PC-3 (cell line): ENCODE data around the gene SPIB. TPM values are rescaled to one million over a fixed set of nuclear protein-coding genes. Genes with fewer than 3 reads are reported as not detected.

Experiments used
- ATAC-seq: fragments of 200-7000 bp; cut with Tn5 transposase; 2 replicates; pipeline ENCODE4 v1.9.1; 2020; ENCODE audit warnings: mild to moderate bottlenecking, moderate library complexity
- BruUV-seq: library from RNA; stranded (reverse); fragments of 400-500 nt; replicated peaks from 2 replicates; lab custom pipeline; 2021; lab: Mats Ljungman, UMichigan
- CTCF ChIA-PET: fragments of 300-600 bp; sonication (Branson Sonifier 250); formaldehyde crosslinking; loops from one replicate; lab custom pipeline; 2022; ENCODE audit warnings: antibody characterized with exemption; lab: Charles Lee
- POLR2A ChIA-PET: fragments of 300-600 bp; sonication (Branson Sonifier 250); formaldehyde crosslinking; loops from one replicate; lab custom pipeline; 2022; ENCODE audit warnings: antibody characterized with exemption; ENCODE audit not compliant: unreplicated experiment; lab: Charles Lee
- DNase-seq: peaks from one replicate; pipeline ENCODE4 v3.0.0-alpha.2; 2015
- H2AFZ ChIP-seq: fragments of 300-600 bp; sonication (generic); 2 replicates; pipeline ENCODE4 v1.6.0; 2016; ENCODE audit warnings: antibody characterized with exemption, low read length
- H3F3A ChIP-seq: fragments of 300-600 bp; sonication (generic); one replicate; pipeline ENCODE4 v1.6.0; 2017; ENCODE audit warnings: antibody characterized with exemption, low read length, control low read depth, mild to moderate bottlenecking; ENCODE audit not compliant: unreplicated experiment
- H3K27ac ChIP-seq: fragments of 300-600 bp; sonication (generic); 2 replicates; pipeline ENCODE4 v1.5.1; 2016; ENCODE audit warnings: mild to moderate bottlenecking, low read length
- H3K27me3 ChIP-seq: fragments of 300-600 bp; sonication (generic); 2 replicates; pipeline ENCODE4 v1.6.1; 2016; ENCODE audit warnings: low read length, mixed read lengths
- H3K36me3 ChIP-seq: fragments of 300-600 bp; sonication (generic); 2 replicates; pipeline ENCODE4 v1.6.1; 2016; ENCODE audit warnings: low read depth, mixed run types, low read length, mixed read lengths
- H3K4me1 ChIP-seq: fragments of 300-600 bp; sonication (generic); 2 replicates; pipeline ENCODE4 v1.5.1; 2016; ENCODE audit warnings: low read length; ENCODE audit not compliant: insufficient read depth
- H3K4me2 ChIP-seq: fragments of 300-600 bp; sonication (generic); 2 replicates; pipeline ENCODE4 v1.6.0; 2016; ENCODE audit warnings: low read length
- H3K4me3 ChIP-seq: fragments of 300-600 bp; sonication (generic); 2 replicates; pipeline ENCODE4 v1.5.1; 2016; ENCODE audit warnings: mild to moderate bottlenecking, low read length, mixed read lengths
- H3K79me2 ChIP-seq: fragments of 300-600 bp; sonication (generic); 2 replicates; pipeline ENCODE4 v1.6.1; 2017; ENCODE audit warnings: low read length, mixed read lengths
- H3K9ac ChIP-seq: fragments of 300-600 bp; sonication (generic); 2 replicates; pipeline ENCODE4 v1.6.0; 2016; ENCODE audit warnings: mild to moderate bottlenecking, low read length
- H3K9me2 ChIP-seq: fragments of 300-600 bp; sonication (generic); replicated peaks from 2 replicates; pipeline ENCODE4 v1.6.1; 2016; ENCODE audit warnings: mixed run types, low read length, mixed read lengths
- H3K9me3 ChIP-seq: fragments of 300-600 bp; sonication (generic); 2 replicates; pipeline ENCODE4 v1.6.1; 2016; ENCODE audit warnings: low read length, mixed read lengths
- H4K20me1 ChIP-seq: fragments of 300-600 bp; sonication (generic); 2 replicates; pipeline ENCODE4 v1.6.1; 2016; ENCODE audit warnings: low read length, mixed read lengths
- EZH2 ChIP-seq: fragments of 300-600 bp; sonication (generic); IDR thresholded peaks from one replicate; pipeline ENCODE4 v1.6.1; 2017; ENCODE audit warnings: antibody characterized with exemption, mild to moderate bottlenecking, low read length; ENCODE audit not compliant: unreplicated experiment
- EZH2phosphoT487 ChIP-seq: fragments of 300-600 bp; sonication (generic); IDR thresholded peaks from 2 replicates; pipeline ENCODE4 v1.6.1; 2018; ENCODE audit warnings: mild to moderate bottlenecking, antibody characterized with exemption, low read length, borderline replicate concordance
- intact Hi-C: fragments of 100-400 bp; cut with micrococcal nuclease; formaldehyde crosslinking; loops from 2 replicates; pipeline ENCODE4 v1.9.0; 2023
- total RNA-seq: library from RNA; depleted of rRNA; stranded (reverse); fragments of >200 nt; gene quantifications from 2 replicates; pipeline ENCODE4 v1.2.3, GENCODE V29; 2014
- TF ChIP-seq, protein P1 (sequence below): fragments of 300-600 bp; sonication (generic); conservative IDR thresholded peaks from 2 replicates; pipeline ENCODE4 v1.5.1; 2017; ENCODE audit warnings: antibody characterized with exemption, low read depth, mild to moderate bottlenecking, low read length

Gene SPIB
- total RNA-seq, 1 experiment from 2014 or later, result not detected

DNA sequence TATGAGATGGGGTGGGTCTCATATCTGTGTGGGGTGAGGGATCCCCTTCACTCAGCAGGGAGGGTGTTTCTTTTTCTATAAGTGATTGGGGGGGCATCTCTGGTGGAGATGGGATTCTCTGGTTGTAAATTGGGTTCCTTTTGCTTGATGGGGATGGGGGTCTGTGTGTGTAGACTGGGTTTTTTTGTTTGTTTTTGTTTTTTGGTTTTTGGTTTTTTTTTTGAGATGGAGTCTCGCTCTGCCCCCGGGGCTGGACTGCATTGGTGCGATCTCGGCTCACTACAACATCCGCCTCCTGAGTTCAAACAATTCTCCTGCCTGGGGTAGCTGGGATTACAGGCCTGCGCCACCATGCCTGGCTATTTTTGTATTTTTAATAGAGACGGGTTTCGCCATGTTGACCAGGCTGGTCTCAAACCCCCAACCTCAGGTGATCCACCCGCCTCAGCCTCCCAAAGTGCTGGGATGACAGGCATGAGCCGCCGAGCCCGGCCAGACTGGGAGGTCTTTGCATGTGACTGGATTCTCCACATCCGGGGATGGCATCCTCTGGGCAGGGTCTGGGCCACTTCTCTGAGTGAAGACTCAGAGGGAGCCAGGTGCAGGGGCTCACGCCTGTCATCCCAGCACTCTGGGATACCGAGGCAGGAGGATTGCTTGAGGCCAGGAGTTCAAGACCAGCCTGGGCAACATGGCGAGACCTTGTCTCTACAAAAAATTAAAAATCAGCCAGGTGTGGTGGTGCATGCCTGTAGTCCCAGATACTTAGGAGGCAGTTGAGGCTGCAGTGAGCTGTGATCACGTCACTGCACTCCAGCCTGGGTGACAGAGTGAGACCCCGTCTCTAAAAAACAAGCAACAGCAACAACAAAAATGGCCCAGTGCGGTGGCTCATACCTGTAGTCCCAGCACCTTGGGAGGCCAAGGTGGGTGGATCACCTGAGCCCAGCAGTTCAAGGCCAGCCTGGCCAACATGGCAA is 14.8 kb downstream of the SPIB start:
- H3K27ac ChIP-seq, result no peak overlapping the region
- intact Hi-C loops, result no loop called here
- ATAC-seq (no peak), DNase-seq (no peak)
- no peaks in the 10 kb centered on the region for H3K9me3 ChIP-seq
- POLR2A ChIA-PET, result interaction anchor here (0.6 kb wide), 1 partner anchor 18 kb away, joined by 3 read pairs; no protein-coding TSS in a partner anchor
- no peaks in the 10 kb centered on the region for H3K4me1 ChIP-seq
- no peak overlapping the region for H2AFZ ChIP-seq
- H3K4me3 ChIP-seq, result no peak overlapping the region
- no TSS peak for BruUV-seq
- no peaks in the 10 kb centered on the region for H4K20me1 ChIP-seq
- no peaks in the 10 kb centered on the region for H3K79me2 ChIP-seq
- H3K27me3 ChIP-seq, result 0 out of 2 replicates have a peak, but pooled peaks cover 4% of the 10 kb centered on the region
- no peaks in the 10 kb centered on the region for H3F3A ChIP-seq
- H3K9me2 ChIP-seq, result no peaks in the 10 kb centered on the region
- CTCF ChIA-PET, result no interaction called here
- no peak overlapping the region for H3K4me2 ChIP-seq
- H3K36me3 ChIP-seq, result no peaks in the 10 kb centered on the region
- TF ChIP-seq EZH2 (no peak), EZH2phosphoT487 (no peak)
- TF ChIP-seq, protein P1, sequence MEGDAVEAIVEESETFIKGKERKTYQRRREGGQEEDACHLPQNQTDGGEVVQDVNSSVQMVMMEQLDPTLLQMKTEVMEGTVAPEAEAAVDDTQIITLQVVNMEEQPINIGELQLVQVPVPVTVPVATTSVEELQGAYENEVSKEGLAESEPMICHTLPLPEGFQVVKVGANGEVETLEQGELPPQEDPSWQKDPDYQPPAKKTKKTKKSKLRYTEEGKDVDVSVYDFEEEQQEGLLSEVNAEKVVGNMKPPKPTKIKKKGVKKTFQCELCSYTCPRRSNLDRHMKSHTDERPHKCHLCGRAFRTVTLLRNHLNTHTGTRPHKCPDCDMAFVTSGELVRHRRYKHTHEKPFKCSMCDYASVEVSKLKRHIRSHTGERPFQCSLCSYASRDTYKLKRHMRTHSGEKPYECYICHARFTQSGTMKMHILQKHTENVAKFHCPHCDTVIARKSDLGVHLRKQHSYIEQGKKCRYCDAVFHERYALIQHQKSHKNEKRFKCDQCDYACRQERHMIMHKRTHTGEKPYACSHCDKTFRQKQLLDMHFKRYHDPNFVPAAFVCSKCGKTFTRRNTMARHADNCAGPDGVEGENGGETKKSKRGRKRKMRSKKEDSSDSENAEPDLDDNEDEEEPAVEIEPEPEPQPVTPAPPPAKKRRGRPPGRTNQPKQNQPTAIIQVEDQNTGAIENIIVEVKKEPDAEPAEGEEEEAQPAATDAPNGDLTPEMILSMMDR, result no peak
- H3K9ac ChIP-seq, result no peak overlapping the region

GRCh38 chr19:50434525-50434924 is 15.8 kb downstream of the SPIB start:
- Histone ChIP-seq H3K9me2 (no peaks in the 10 kb centered on the region), H3K4me3 (no peak overlapping the region), H4K20me1 (no peaks in the 10 kb centered on the region), H3K9me3 (no peaks in the 10 kb centered on the region), H3K79me2 (no peaks in the 10 kb centered on the region), H3K4me2 (no peak overlapping the region), H3K27ac (no peak overlapping the region), H3K9ac (no peak overlapping the region), H2AFZ (no peak overlapping the region), H3K4me1 (no peaks in the 10 kb centered on the region), H3K36me3 (no peaks in the 10 kb centered on the region), H3F3A (no peaks in the 10 kb centered on the region), H3K27me3 (0 out of 2 replicates have a peak, but pooled peaks cover 5% of the 10 kb centered on the region)
- no TSS peak for BruUV-seq
- TF ChIP-seq, protein P1, result no peak
- TF ChIP-seq EZH2phosphoT487 (no peak), EZH2 (no peak)
- DNase-seq, result no peak
- no peak for ATAC-seq
- intact Hi-C loops, result no loop called here
- ChIA-PET POLR2A (interaction anchor here (0.6 kb wide), 1 partner anchor 17 kb away, joined by 3 read pairs; no protein-coding TSS in a partner anchor), CTCF (no interaction called here)
